H1 (cell line): ENCODE results near the gene ENOX2. TPM values are rescaled to one million over a fixed set of nuclear protein-coding genes. Genes with fewer than 3 reads are reported as not detected.

Source experiments
- CTCF ChIA-PET: fragments of 300-600 bp; sonication (Branson Sonifier 250); formaldehyde crosslinking; loops from one replicate; lab custom pipeline; 2021; ENCODE audit not compliant: partially characterized antibody; lab: Charles Lee
- POLR2A ChIA-PET: fragments of 300-600 bp; sonication (Branson Sonifier 250); formaldehyde crosslinking; loops from one replicate; lab custom pipeline; 2021; ENCODE audit warnings: inconsistent platforms; ENCODE audit not compliant: partially characterized antibody; lab: Charles Lee
- DNase-seq, 2 experiments: peaks; one replicate each; pipeline versions ENCODE4 v3.0.0 to v3.0.0-alpha.2; 2010 to 2022; ENCODE audit warnings: low spot score in 2 of 2, low read depth in 1 of 2, mixed read lengths in 1 of 2
- FAIRE-seq: peaks from 2 replicates; lab custom pipeline; 2011; peaks lifted over from hg19 to GRCh38; lab: Jason Lieb, UNC
- H2AFZ ChIP-seq: 2 replicates; pipeline ENCODE4 v1.8.1; 2012; ENCODE audit warnings: low read length, inconsistent platforms
- H2AK5ac ChIP-seq: 2 replicates; pipeline ENCODE4 v1.6.1; 2013; ENCODE audit warnings: low read depth, low read length
- H2BK120ac ChIP-seq: replicated peaks from 2 replicates; pipeline ENCODE3; 2013; ENCODE audit warnings: low read depth, low read length, inconsistent platforms
- H2BK12ac ChIP-seq: 2 replicates; pipeline ENCODE4 v1.6.1; 2013; ENCODE audit warnings: low read depth, low read length
- H2BK15ac ChIP-seq: 2 replicates; pipeline ENCODE4 v1.6.1; 2013; ENCODE audit warnings: low read length
- H2BK20ac ChIP-seq: 2 replicates; pipeline ENCODE4 v1.6.1; 2013; ENCODE audit warnings: low read length
- H2BK5ac ChIP-seq: 2 replicates; pipeline ENCODE4 v1.6.1; 2013; ENCODE audit warnings: low read depth, low read length
- H3K14ac ChIP-seq: 2 replicates; pipeline ENCODE4 v1.6.1; 2013; ENCODE audit warnings: inconsistent platforms; ENCODE audit not compliant: insufficient read length
- H3K18ac ChIP-seq: 2 replicates; pipeline ENCODE4 v1.6.1; 2013; ENCODE audit warnings: low read length; ENCODE audit errors: extremely low read depth
- H3K23ac ChIP-seq: 2 replicates; pipeline ENCODE4 v1.6.1; 2013; ENCODE audit warnings: inconsistent platforms; ENCODE audit not compliant: insufficient read length
- H3K23me2 ChIP-seq: 2 replicates; pipeline ENCODE4 v1.6.1; 2013; ENCODE audit warnings: low read depth, low read length
- H3K27ac ChIP-seq: 2 replicates; pipeline ENCODE4 v1.6.1; 2011; ENCODE audit warnings: low read depth, low read length, inconsistent platforms
- H3K27me3 ChIP-seq, 4 experiments: replicated peaks in 1 of 4; 1 replicate in 1 of 4; 2 replicates in 3 of 4; pipeline versions ENCODE4 v1.6.1 to v1.8.1; 2011 to 2013; ENCODE audit warnings: low read length in 3 of 4, mild to moderate bottlenecking in 3 of 4, inconsistent platforms in 2 of 4, mixed read lengths in 2 of 4, moderate library complexity in 1 of 4; ENCODE audit not compliant: control insufficient read depth in 3 of 4, insufficient read depth in 3 of 4; ENCODE audit errors: extremely low read depth in 1 of 4
- H3K36me3 ChIP-seq, 4 experiments: 2 replicates each; pipeline versions ENCODE4 v1.6.1 to v1.8.1; 2011 to 2013; ENCODE audit warnings: mild to moderate bottlenecking in 4 of 4, low read length in 3 of 4, moderate library complexity in 2 of 4, control low read depth in 1 of 4, inconsistent platforms in 1 of 4; ENCODE audit not compliant: insufficient read depth in 4 of 4, control insufficient read depth in 2 of 4
- H3K4ac ChIP-seq: replicated peaks from 2 replicates; pipeline ENCODE3; 2013; ENCODE audit warnings: low read length, low read depth, mixed read lengths, inconsistent platforms; ENCODE audit not compliant: insufficient read length
- H3K4me1 ChIP-seq, 4 experiments: replicated peaks in 1 of 4; 1 replicate in 1 of 4; 2 replicates in 3 of 4; pipeline versions ENCODE4 v1.6.1 to v1.8.1; 2011 to 2013; ENCODE audit warnings: low read length in 3 of 4, inconsistent platforms in 2 of 4, mixed read lengths in 1 of 4; ENCODE audit not compliant: insufficient read depth in 4 of 4, control insufficient read depth in 3 of 4
- H3K4me2 ChIP-seq, 2 experiments: 2 replicates each; pipeline versions ENCODE4 v1.6.1 to v1.8.1; 2011 to 2013; ENCODE audit warnings: low read depth in 2 of 2, low read length in 2 of 2, control low read depth in 1 of 2, inconsistent platforms in 1 of 2, mild to moderate bottlenecking in 1 of 2; ENCODE audit not compliant: insufficient read depth in 1 of 2
- H3K4me3 ChIP-seq, 4 experiments: fragments of 200-600, 300-600 bp in 1 of 4; sonication (generic), shearing (Covaris generic), sonication (Bioruptor Twin) in 1 of 4; 2 replicates each; pipeline versions ENCODE4 v1.5.1 to v1.8.1; 2011 to 2016; ENCODE audit warnings: low read length in 4 of 4, low read depth in 3 of 4, control low read depth in 2 of 4, inconsistent platforms in 2 of 4, mild to moderate bottlenecking in 2 of 4, mixed read lengths in 1 of 4, moderate library complexity in 1 of 4; ENCODE audit not compliant: insufficient read depth in 2 of 4; ENCODE audit errors: extremely low read depth in 1 of 4
- H3K56ac ChIP-seq: replicated peaks from 2 replicates; pipeline ENCODE3; 2013; ENCODE audit warnings: low read depth, mild to moderate bottlenecking, mixed read lengths, low read length, inconsistent platforms; ENCODE audit not compliant: insufficient read length
- H3K79me1 ChIP-seq: 2 replicates; pipeline ENCODE4 v1.6.1; 2013; ENCODE audit warnings: low read depth, low read length, control low read depth
- H3K79me2 ChIP-seq, 2 experiments: 2 replicates each; pipeline versions ENCODE4 v1.6.1 to v1.8.1; 2012 to 2013; ENCODE audit warnings: low read length in 2 of 2, mild to moderate bottlenecking in 2 of 2, inconsistent platforms in 1 of 2; ENCODE audit not compliant: insufficient read depth in 2 of 2, control insufficient read depth in 1 of 2
- H3K9ac ChIP-seq, 4 experiments: replicated peaks in 1 of 4; 1 replicate in 1 of 4; 2 replicates in 3 of 4; pipeline versions ENCODE4 v1.6.1 to v1.8.1; 2011 to 2013; ENCODE audit warnings: low read depth in 3 of 4, low read length in 3 of 4, control low read depth in 2 of 4, mild to moderate bottlenecking in 2 of 4, moderate library complexity in 2 of 4, inconsistent platforms in 1 of 4; ENCODE audit errors: extremely low read depth in 1 of 4
- H3K9me3 ChIP-seq, 2 experiments: 2 replicates each; pipeline versions ENCODE4 v1.6.1 to v1.8.1; 2012 to 2013; ENCODE audit warnings: mild to moderate bottlenecking in 2 of 2, moderate library complexity in 2 of 2, control low read depth in 1 of 2, inconsistent platforms in 1 of 2, low read depth in 1 of 2, low read length in 1 of 2, mixed read lengths in 1 of 2; ENCODE audit not compliant: insufficient read depth in 2 of 2
- H4K20me1 ChIP-seq, 2 experiments: replicated peaks in 1 of 2; 2 replicates each; pipeline versions ENCODE3 to v1.8.1; 2011 to 2013; ENCODE audit warnings: inconsistent platforms in 2 of 2, low read length in 2 of 2, mild to moderate bottlenecking in 1 of 2; ENCODE audit not compliant: insufficient read depth in 2 of 2, control insufficient read depth in 1 of 2
- H4K5ac ChIP-seq: 2 replicates; pipeline ENCODE4 v1.6.1; 2013; ENCODE audit warnings: low read length, low read depth, mixed read lengths, inconsistent platforms; ENCODE audit not compliant: insufficient read length
- H4K8ac ChIP-seq: 2 replicates; pipeline ENCODE4 v1.8.0; 2013; ENCODE audit warnings: mild to moderate bottlenecking, moderate library complexity, low read length, inconsistent platforms; ENCODE audit not compliant: insufficient read depth; ENCODE audit errors: extremely low read depth
- H4K91ac ChIP-seq: replicated peaks from 2 replicates; pipeline ENCODE3; 2013; ENCODE audit warnings: low read length, mixed read lengths, inconsistent platforms; ENCODE audit not compliant: insufficient read length
- ATF3 ChIP-seq: IDR thresholded peaks from 2 replicates; pipeline ENCODE4 v1.6.1; 2011; ENCODE audit warnings: low read depth, mild to moderate bottlenecking, low read length; ENCODE audit not compliant: insufficient read depth
- CHD2 ChIP-seq: IDR thresholded peaks from 2 replicates; pipeline ENCODE4 v1.6.1; 2012; ENCODE audit warnings: low read length, improper control_type of control experiment
- EP300 ChIP-seq, 2 experiments: IDR thresholded peaks; 1 replicate in 1 of 2; 2 replicates in 1 of 2; pipeline ENCODE4 v1.6.1; 2011 to 2012; ENCODE audit warnings: low read depth in 2 of 2, low read length in 2 of 2, mild to moderate bottlenecking in 2 of 2, borderline replicate concordance in 1 of 2, inconsistent platforms in 1 of 2, moderate library complexity in 1 of 2
- EZH2 ChIP-seq: fragments of 200-600 bp; sonication (generic); IDR thresholded peaks from 2 replicates; pipeline ENCODE4 v1.7.1; 2012; ENCODE audit warnings: low read depth, mild to moderate bottlenecking, moderate library complexity, low read length, inconsistent platforms; ENCODE audit not compliant: severe bottlenecking
- FOSL1 ChIP-seq: IDR thresholded peaks from 2 replicates; pipeline ENCODE4 v1.6.1; 2011; ENCODE audit warnings: mild to moderate bottlenecking, low read depth, low read length, moderate library complexity; ENCODE audit not compliant: insufficient read depth
- GABPA ChIP-seq: IDR thresholded peaks from 2 replicates; pipeline ENCODE4 v1.6.1; 2011; ENCODE audit warnings: mild to moderate bottlenecking, low read length, moderate library complexity, borderline replicate concordance; ENCODE audit not compliant: insufficient read depth
- HDAC2 ChIP-seq, 2 experiments: fragments of 300-600 bp in 1 of 2; sonication (generic) in 1 of 2; IDR thresholded peaks; 2 replicates each; pipeline ENCODE4 v1.6.1; 2011 to 2012; ENCODE audit warnings: low read depth in 2 of 2, low read length in 2 of 2, mild to moderate bottlenecking in 2 of 2, moderate library complexity in 2 of 2, borderline replicate concordance in 1 of 2, inconsistent platforms in 1 of 2
- MAFK ChIP-seq: IDR thresholded peaks from 2 replicates; pipeline ENCODE4 v1.6.1; 2012; ENCODE audit warnings: low read depth, mild to moderate bottlenecking, improper control_type of control experiment, low read length
- NRF1 ChIP-seq: IDR thresholded peaks from 2 replicates; pipeline ENCODE4 v1.6.1; 2011; ENCODE audit warnings: mild to moderate bottlenecking, low read depth, low read length, improper control_type of control experiment
- RAD21 ChIP-seq, 2 experiments: IDR thresholded peaks in 1 of 2; conservative IDR thresholded peaks in 1 of 2; 2 replicates each; pipeline ENCODE4 v1.6.1; 2011; ENCODE audit warnings: low read depth in 2 of 2, low read length in 2 of 2, improper control_type of control experiment in 1 of 2, inconsistent platforms in 1 of 2, mild to moderate bottlenecking in 1 of 2, moderate library complexity in 1 of 2
- RFX5 ChIP-seq: IDR thresholded peaks from 2 replicates; pipeline ENCODE4 v1.6.1; 2011; ENCODE audit warnings: low read depth, low read length, improper control_type of control experiment, borderline replicate concordance
- TAF1 ChIP-seq: IDR thresholded peaks from 2 replicates; pipeline ENCODE4 v1.6.1; 2011; ENCODE audit warnings: mild to moderate bottlenecking, low read depth, low read length
- TCF12 ChIP-seq: IDR thresholded peaks from 2 replicates; pipeline ENCODE4 v1.6.1; 2011; ENCODE audit warnings: low read depth, mild to moderate bottlenecking, low read length
- WGBS, 2 experiments: shearing (Covaris generic) in 1 of 2; methylation state at CpG; one replicate each; pipeline versions ENCODE4 v1.1.6 to v1.1.7; 2013 to 2015; ENCODE audit warnings: low lambda C conversion rate in 2 of 2, mixed read lengths in 2 of 2, inconsistent platforms in 1 of 2, low coverage in 1 of 2, missing lambda C conversion rate in 1 of 2; ENCODE audit not compliant: insufficient replicate concordance in 2 of 2, insufficient coverage in 1 of 2, insufficient read length in 1 of 2; ENCODE audit errors: extremely low coverage in 1 of 2, missing lambda C conversion rate in 1 of 2; 5-methylcytosine and 5-hydroxymethylcytosine counted together
- polyA plus RNA-seq, 7 experiments: library from polyadenylated mRNA; depleted of rRNA in 3 of 7; stranded (reverse) in 5 of 7; unstranded in 2 of 7; fragments of >200 nt in 5 of 7; fragments of 200-250 nt in 2 of 7; gene quantifications; 1 replicate in 5 of 7; 2 replicates in 1 of 7; 4 replicates in 1 of 7; pipeline versions ENCODE4 v1.2.1 to v1.2.3, GENCODE V29; 2011 to 2013; ENCODE audit warnings: missing spikeins in 2 of 7, mixed read lengths in 2 of 7
- total RNA-seq: library from RNA; stranded (reverse); fragmentation: NEBNext Ultra II Directional; extraction: Animal tissue kit (Norgen Biotek cat#: 25700); gene quantifications from 2 replicates; pipeline ENCODE4 v1.2.1, GENCODE V29; 2021

ENOX2 gene
- total and polyA plus RNA-seq, 2 of the 8 experiments (the other 6 are each of a cell fraction or from before 2014, with no cell fraction given) = 4.5 to 12.3 TPM

DNA sequence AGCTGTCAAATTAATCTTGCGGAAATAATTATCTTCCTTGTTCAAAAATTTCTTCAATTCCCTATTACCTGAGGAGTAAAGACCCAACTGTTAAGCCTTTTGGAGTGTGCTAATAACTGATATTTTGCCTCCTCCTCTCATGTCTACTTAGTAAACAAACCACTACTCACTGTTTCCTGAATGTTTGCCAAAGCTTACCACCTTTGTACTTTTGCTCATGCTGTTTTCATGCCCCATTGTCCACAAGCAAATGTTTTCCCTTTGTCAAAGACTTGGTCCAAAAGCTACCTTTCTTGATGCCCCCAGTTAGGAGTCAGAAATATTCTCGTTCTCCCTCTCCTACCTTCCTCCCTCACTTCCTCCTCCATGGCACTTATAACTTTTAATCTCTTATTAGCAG is 226.1 kb downstream of the ENOX2 start:
- Histone ChIP-seq H3K4me3 (no peak overlapping the region), H3K4ac (no peak overlapping the region), H3K79me1 (no peaks in the 10 kb centered on the region), H4K20me1 (no peaks in the 10 kb centered on the region), H3K36me3 (no peaks in the 10 kb centered on the region), H3K79me2 (no peaks in the 10 kb centered on the region), H3K56ac (no peak overlapping the region), H4K8ac (no peak overlapping the region), H3K14ac (no peak overlapping the region), H3K23me2 (no peaks in the 10 kb centered on the region), H3K4me2 (no peak overlapping the region), H2BK15ac (no peak overlapping the region), H3K18ac (no peak overlapping the region), H2BK12ac (no peak overlapping the region), H2BK120ac (no peak overlapping the region), H2BK5ac (no peak overlapping the region), H4K5ac (no peak overlapping the region), H2AK5ac (no peak overlapping the region), H2AFZ (no peak overlapping the region), H3K9me3 (no peaks in the 10 kb centered on the region), H3K27ac (no peak overlapping the region), H2BK20ac (no peak overlapping the region), H3K9ac (no peak overlapping the region), H4K91ac (no peak overlapping the region), H3K23ac (no peak overlapping the region), H3K27me3 (no peaks in the 10 kb centered on the region), H3K4me1 (no peaks in the 10 kb centered on the region)
- CTCF ChIA-PET = interaction anchor here (1.0 kb wide), 1 partner anchor 101 kb away, joined by 3 read pairs; no protein-coding TSS in a partner anchor
- POLR2A ChIA-PET = no interaction called here
- no peak for FAIRE-seq
- no peak for DNase-seq
- whole genome bisulfite sequencing, 2 experiments = 79% methylated on average over 2 of the region's 2 CpGs; no CpG with 5 or more reads in 1 of the 2 experiments
- TF ChIP-seq NRF1 = no peak
- no peak for TF ChIP-seq RFX5
- no peak for TF ChIP-seq CHD2
- TF ChIP-seq EP300 (IDR thresholded peaks at IDR 0.05; ENCODE audit: borderline replicate concordance in 1 of 2, low read depth in 2 of 2, low read length in 2 of 2) = no peak
- TF ChIP-seq EZH2 = no peak
- TF ChIP-seq GABPA = no peak
- no peak for TF ChIP-seq TCF12
- TF ChIP-seq FOSL1 = no peak
- TF ChIP-seq ATF3 = no peak
- TF ChIP-seq MAFK = no peak
- TF ChIP-seq RAD21 (IDR thresholded peaks at IDR 0.05 in 1 of 2, conservative IDR thresholded peaks at IDR 0.05 in 1 of 2; ENCODE audit: low read depth in 2 of 2, low read length in 2 of 2) = no peak
- TF ChIP-seq TAF1 = no peak
- TF ChIP-seq HDAC2 (IDR thresholded peaks at IDR 0.05; ENCODE audit: borderline replicate concordance in 1 of 2, low read depth in 2 of 2, low read length in 2 of 2) = no peak
